22Rv1 (cell line): ENCODE measurements around the gene GDNF.

ENCODE experiments used
- CTCF ChIP-seq: fragments of 450-650 bp; IDR thresholded peaks from 2 replicates; pipeline ENCODE4 v1.5.1; 2017; ENCODE audit warnings: mild to moderate bottlenecking
- ZFX ChIP-seq: fragments of 450-650 bp; IDR thresholded peaks from 2 replicates; pipeline ENCODE4 v1.6.1; 2017; ENCODE audit warnings: antibody characterized with exemption, borderline replicate concordance

- no peak for TF ChIP-seq CTCF
- no peak for TF ChIP-seq ZFX
Observed at GRCh38 chr5:37810311-37810710, 29.5 kb downstream of the GDNF start.
